Bronchial epithelial cell (primary cell): ENCODE data around the gene BORCS5. TPM values are rescaled to one million over a fixed set of nuclear protein-coding genes. Genes with fewer than 3 reads are reported as not detected.
A peak's percentile ranks its signal among the peaks of the same experiment; 100 is the strongest.

Source experiments
- DNase-seq: peaks from one replicate; pipeline ENCODE4 v3.0.0-alpha.2; 2010; ENCODE audit warnings: low read depth
- FAIRE-seq: peaks from 2 replicates; lab custom pipeline; 2011; peaks lifted over from hg19 to GRCh38; lab: Jason Lieb, UNC
- H3K27me3 ChIP-seq: 2 replicates; pipeline ENCODE4 v1.5.1; 2011; ENCODE audit warnings: low read length; ENCODE audit not compliant: control insufficient read depth, insufficient read depth
- H3K36me3 ChIP-seq: 2 replicates; pipeline ENCODE4 v1.5.1; 2011; ENCODE audit warnings: low read length; ENCODE audit not compliant: control insufficient read depth, insufficient read depth
- H3K4me3 ChIP-seq: 2 replicates; pipeline ENCODE4 v1.5.1; 2011; ENCODE audit warnings: mild to moderate bottlenecking, low read depth, low read length, control low read depth
- total RNA-seq: library from RNA; depleted of rRNA; stranded (reverse); fragments of >200 nt; gene quantifications from 2 replicates; pipeline ENCODE4 v1.2.1, GENCODE V29; 2014
- TF ChIP-seq, protein P1 (sequence below): IDR thresholded peaks from 2 replicates; pipeline ENCODE4 v1.5.1; 2011; ENCODE audit warnings: mild to moderate bottlenecking, moderate library complexity, low read length, control low read depth, inconsistent platforms; ENCODE audit not compliant: insufficient read depth, severe bottlenecking

Gene BORCS5
- total RNA-seq, 1 donor from 2014 or later, result 7.9 TPM

- Histone ChIP-seq H3K27me3 (no peaks in the 10 kb centered on the region), H3K4me3 (no peak overlapping the region), H3K36me3 (no peaks in the 10 kb centered on the region)
- DNase-seq (no peak), FAIRE-seq (no peak)
- TF ChIP-seq, protein P1, sequence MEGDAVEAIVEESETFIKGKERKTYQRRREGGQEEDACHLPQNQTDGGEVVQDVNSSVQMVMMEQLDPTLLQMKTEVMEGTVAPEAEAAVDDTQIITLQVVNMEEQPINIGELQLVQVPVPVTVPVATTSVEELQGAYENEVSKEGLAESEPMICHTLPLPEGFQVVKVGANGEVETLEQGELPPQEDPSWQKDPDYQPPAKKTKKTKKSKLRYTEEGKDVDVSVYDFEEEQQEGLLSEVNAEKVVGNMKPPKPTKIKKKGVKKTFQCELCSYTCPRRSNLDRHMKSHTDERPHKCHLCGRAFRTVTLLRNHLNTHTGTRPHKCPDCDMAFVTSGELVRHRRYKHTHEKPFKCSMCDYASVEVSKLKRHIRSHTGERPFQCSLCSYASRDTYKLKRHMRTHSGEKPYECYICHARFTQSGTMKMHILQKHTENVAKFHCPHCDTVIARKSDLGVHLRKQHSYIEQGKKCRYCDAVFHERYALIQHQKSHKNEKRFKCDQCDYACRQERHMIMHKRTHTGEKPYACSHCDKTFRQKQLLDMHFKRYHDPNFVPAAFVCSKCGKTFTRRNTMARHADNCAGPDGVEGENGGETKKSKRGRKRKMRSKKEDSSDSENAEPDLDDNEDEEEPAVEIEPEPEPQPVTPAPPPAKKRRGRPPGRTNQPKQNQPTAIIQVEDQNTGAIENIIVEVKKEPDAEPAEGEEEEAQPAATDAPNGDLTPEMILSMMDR, result no peak
These were observed 90.4 kb downstream of the BORCS5 start for GRCh38 chr12:12447236-12447635.

- FAIRE-seq (no peak), DNase-seq (no peak)
- H3K4me3 ChIP-seq, result no peak overlapping the region
- H3K36me3 ChIP-seq, result no peaks in the 10 kb centered on the region
- TF ChIP-seq, protein P1, result no peak
- H3K27me3 ChIP-seq, result no peaks in the 10 kb centered on the region
These were observed 91.0 kb downstream of the BORCS5 start for GRCh38 chr12:12447837-12448236.

- H3K27me3 ChIP-seq, result no peaks in the 10 kb centered on the region
- H3K4me3 ChIP-seq, result no peak overlapping the region
- DNase-seq, result peak; percentile 96
- no peaks in the 10 kb centered on the region for H3K36me3 ChIP-seq
- TF ChIP-seq, protein P1, result no peak
- FAIRE-seq, result peak; percentile 50
These were observed 92.7 kb downstream of the BORCS5 start for GRCh38 chr12:12449533-12450025.

- H3K36me3 ChIP-seq, result no peaks in the 10 kb centered on the region
- no peak for FAIRE-seq
- no peak for DNase-seq
- TF ChIP-seq, protein P1, result no peak
- H3K27me3 ChIP-seq, result no peaks in the 10 kb centered on the region
- H3K4me3 ChIP-seq, result no peak overlapping the region
These were observed 93.2 kb downstream of the BORCS5 start for GRCh38 chr12:12450043-12450471.

DNA sequence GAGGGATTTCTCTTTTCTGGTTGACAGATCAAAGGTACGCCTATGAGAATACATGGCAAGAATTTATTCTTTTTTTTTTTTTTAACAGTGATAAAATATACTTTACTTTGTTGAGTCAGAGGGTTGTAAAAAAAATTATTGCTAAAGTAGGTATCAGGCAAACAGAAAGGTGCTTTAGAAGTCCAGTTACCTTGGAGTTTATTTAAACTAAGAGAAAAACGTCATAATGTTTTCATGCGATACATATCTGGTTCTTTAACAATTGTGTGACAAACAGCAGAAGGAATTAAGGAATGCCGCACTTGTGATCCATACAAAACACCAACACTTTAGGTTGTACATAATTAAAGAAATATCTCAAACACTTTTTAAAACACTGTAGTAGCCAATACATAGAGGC, 94.2 kb downstream of the BORCS5 start:
- FAIRE-seq, result no peak
- no peak for DNase-seq
- Histone ChIP-seq H3K4me3 (no peak overlapping the region), H3K36me3 (no peaks in the 10 kb centered on the region), H3K27me3 (no peaks in the 10 kb centered on the region)
- TF ChIP-seq, protein P1, result no peak

GRCh38 chr12:12452326-12452902, 95.5 kb downstream of the BORCS5 start:
- Histone ChIP-seq H3K27me3 (no peaks in the 10 kb centered on the region), H3K4me3 (no peak overlapping the region), H3K36me3 (no peaks in the 10 kb centered on the region)
- FAIRE-seq (no peak), DNase-seq (no peak)
- TF ChIP-seq, protein P1, result no peak
